Astrocyte (in vitro differentiated cells and primary cell): Measurements from ENCODE around the gene DCAF6.
A peak's percentile ranks its signal among the peaks of the same experiment; 100 is the strongest.

Source experiments
- EZH2 ChIP-seq: IDR thresholded peaks from 2 replicates; pipeline ENCODE4 v1.6.1; 2012; ENCODE audit warnings: mild to moderate bottlenecking, low read length, inconsistent platforms; ENCODE audit not compliant: insufficient read depth
- TF ChIP-seq, protein P1 (sequence below): IDR thresholded peaks from 2 replicates; pipeline ENCODE4 v1.5.1; 2011; ENCODE audit warnings: low read depth, mild to moderate bottlenecking, inconsistent platforms, low read length, moderate library complexity; ENCODE audit not compliant: insufficient read depth

- TF ChIP-seq, protein P1, sequence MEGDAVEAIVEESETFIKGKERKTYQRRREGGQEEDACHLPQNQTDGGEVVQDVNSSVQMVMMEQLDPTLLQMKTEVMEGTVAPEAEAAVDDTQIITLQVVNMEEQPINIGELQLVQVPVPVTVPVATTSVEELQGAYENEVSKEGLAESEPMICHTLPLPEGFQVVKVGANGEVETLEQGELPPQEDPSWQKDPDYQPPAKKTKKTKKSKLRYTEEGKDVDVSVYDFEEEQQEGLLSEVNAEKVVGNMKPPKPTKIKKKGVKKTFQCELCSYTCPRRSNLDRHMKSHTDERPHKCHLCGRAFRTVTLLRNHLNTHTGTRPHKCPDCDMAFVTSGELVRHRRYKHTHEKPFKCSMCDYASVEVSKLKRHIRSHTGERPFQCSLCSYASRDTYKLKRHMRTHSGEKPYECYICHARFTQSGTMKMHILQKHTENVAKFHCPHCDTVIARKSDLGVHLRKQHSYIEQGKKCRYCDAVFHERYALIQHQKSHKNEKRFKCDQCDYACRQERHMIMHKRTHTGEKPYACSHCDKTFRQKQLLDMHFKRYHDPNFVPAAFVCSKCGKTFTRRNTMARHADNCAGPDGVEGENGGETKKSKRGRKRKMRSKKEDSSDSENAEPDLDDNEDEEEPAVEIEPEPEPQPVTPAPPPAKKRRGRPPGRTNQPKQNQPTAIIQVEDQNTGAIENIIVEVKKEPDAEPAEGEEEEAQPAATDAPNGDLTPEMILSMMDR: peak; percentile 81
- no peak for TF ChIP-seq EZH2
These were observed 148.1 kb downstream of the DCAF6 start for GRCh38 chr1:168084396-168085231.
